ENCODE data around the gene TNRC6C.
"Not testable (repeated sequence)": the region's sequence is repeated elsewhere in the genome, so short reads cannot be mapped to it uniquely, and the experiment has no call there.

Gene TNRC6C

DNA sequence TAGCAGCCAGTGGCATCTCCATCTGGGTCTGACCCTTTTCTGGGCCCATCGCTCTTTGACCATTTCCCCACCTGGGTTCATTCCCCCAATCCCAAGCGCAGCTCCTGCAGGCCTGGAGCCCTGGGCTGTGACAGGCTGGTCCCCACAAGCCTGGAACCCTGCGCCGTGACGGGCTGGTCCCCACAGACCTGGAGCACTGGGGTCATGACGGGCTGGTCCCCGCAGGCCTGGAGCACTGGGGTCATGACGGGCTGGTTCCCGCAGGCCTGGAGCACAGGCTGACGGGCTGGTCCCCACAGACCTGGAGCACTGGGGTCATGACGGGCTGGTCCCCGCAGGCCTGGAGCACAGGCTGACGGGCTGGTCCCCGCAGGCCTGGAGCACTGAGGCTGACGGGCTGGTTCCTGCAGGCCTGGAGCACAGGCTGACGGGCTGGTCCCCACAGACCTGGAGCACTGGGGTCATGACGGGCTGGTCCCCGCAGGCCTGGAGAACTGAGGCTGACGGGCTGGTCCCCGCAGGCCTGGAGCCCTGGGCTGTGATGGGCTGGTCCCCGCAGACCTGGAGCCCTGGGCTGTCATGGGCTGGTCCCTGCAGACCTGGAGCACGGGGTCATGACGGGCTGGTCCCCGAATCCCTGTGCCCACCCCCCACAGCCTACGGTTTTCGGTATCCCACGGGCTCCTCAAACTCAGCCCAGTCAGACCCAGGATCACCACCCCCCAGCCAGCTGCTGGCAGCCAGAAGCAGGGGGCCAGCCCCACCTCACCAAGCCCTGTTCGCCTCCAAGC lies 153.4 kb downstream of the TNRC6C start:
- DNase-seq (ENCODE audit: low spot score) = no peak

DNA sequence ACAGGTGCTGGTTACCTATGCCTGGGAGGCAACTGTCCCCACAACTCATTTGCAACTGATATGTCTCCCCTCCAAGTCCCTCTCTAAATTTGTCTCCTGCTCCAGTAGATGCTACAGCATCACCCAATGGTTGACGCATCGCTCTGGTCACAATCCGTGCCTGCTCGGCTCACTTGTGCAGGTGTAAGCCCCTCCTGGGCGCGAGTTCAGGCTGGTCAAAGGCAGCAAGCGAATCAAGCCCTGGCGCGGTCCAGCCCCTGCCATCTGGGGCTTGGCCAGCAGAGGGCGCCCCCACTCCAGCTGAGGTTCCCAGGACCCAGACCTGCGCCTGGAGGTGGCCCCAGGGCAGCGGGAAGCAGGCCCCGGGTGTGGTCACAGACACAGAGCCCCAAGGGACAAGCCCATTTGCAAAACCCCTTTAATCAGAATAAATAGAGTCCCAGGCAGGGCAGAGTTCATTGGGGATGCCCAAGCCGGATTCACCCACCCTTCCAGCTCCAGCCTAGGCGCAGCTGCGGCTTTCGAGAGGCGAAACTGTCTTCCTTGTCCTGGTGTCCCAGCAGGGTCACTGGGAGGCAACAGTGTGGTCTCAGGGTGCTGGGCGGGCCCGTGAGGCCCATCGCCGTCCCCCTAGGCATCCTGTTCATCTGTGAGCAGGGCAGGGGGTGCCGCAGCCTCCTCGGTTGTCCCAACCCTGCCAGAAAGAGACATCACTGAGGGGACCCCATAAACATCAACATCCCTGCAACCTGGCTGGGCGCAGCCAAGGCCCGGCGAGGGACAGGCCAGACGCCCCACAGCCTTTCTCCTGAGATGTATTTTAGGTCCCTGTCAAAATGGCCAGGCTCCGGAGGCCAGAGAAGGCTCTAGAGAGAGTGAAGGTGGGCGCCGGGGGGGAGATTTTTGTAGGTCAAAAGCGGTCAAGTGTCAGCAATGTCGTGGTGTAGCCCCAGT lies 154.3 kb downstream of the TNRC6C start:
- DNase-seq (ENCODE audit: low spot score) = peak; percentile 93

DNA sequence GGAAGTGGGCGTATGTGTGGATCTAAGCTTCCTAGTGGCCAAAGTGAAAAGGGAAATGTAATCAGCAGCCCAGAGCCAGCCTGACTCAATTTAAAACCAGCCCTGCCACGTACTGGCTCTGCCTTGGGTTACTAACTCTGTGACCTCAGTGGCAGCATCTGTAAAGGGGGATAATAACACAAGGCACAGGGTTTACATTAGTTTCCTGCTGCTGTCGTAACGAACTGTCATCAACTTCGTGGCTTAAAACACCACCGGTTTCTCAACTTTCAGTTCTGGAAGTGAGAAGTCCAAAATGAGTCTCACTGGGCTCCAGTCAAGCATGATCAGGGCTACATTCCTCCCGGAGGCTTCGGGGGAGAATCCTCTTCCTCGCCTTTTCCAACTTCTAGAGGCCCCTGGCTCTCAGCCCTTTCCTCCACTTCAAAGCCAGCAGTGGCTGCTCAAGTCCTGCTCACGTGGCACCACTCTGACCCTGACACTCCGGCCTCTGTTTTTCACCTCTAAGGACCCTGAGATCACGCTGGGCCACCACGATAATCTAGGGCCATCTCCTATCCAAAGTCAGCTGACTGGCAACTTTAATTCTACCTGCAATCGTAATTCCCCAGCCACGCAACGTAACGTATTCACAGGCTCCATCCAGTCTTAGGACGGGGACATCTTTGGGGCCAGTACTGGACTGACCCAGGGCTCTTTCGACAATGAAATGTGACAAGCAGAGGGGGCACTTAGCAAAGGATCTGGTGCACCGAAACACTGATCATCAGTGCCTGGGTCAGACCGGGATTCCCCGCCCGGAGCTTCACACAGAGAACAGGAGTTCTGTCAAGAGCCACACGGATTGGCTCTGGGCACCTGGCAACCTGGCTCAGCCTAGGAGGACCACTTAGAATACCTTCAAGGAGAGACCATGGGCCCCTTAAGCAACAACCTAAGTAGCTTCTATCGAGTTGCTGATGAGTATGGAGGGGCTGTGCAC lies 155.6 kb downstream of the TNRC6C start:
- DNase-seq (ENCODE audit: low spot score) = no peak

- no peak for DNase-seq (ENCODE audit: low spot score)
These were observed 156.6 kb downstream of the TNRC6C start for GRCh38 chr17:78114831-78115723.

DNA sequence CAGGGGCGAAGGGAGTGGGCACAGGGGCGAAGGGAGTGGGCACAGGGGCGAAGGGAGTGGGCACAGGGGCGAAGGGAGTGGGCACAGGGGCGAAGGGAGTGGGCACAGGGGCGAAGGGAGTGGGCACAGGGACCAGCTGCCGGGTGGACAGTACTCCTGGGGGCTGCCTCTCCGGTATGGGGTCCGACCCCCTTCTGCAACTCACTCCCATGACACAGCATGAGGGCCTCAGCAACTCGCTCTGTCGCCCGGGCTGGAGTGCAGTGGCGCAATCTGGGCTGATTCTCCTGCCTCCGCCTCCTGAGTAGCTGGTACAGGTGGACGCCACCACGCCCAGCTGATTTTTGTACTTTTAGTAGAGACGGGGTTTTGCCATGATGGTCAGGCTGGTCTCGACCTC lies 157.3 kb downstream of the TNRC6C start:
- DNase-seq (ENCODE audit: low spot score) = not testable (repeated sequence)

DNA sequence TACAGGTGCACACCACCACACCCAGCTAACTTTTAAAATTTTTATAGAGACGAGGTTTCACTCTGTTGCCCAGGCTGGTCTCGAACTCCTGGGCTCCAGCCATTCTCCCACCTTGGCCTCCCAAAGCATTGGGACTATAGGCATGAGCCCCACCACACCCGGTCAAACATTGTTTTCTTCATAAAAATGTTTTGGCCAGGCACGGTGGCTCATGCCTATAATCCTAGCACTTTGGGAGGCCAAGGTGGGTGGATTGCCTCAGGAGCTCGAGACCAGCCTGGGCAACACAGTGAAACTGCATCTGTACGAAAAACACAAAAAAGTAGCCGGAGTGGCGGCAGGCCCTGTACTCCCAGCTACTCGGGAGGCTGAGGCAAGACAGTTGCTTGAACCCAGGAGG lies 157.9 kb downstream of the TNRC6C start:
- no peak for DNase-seq (ENCODE audit: low spot score)

DNA sequence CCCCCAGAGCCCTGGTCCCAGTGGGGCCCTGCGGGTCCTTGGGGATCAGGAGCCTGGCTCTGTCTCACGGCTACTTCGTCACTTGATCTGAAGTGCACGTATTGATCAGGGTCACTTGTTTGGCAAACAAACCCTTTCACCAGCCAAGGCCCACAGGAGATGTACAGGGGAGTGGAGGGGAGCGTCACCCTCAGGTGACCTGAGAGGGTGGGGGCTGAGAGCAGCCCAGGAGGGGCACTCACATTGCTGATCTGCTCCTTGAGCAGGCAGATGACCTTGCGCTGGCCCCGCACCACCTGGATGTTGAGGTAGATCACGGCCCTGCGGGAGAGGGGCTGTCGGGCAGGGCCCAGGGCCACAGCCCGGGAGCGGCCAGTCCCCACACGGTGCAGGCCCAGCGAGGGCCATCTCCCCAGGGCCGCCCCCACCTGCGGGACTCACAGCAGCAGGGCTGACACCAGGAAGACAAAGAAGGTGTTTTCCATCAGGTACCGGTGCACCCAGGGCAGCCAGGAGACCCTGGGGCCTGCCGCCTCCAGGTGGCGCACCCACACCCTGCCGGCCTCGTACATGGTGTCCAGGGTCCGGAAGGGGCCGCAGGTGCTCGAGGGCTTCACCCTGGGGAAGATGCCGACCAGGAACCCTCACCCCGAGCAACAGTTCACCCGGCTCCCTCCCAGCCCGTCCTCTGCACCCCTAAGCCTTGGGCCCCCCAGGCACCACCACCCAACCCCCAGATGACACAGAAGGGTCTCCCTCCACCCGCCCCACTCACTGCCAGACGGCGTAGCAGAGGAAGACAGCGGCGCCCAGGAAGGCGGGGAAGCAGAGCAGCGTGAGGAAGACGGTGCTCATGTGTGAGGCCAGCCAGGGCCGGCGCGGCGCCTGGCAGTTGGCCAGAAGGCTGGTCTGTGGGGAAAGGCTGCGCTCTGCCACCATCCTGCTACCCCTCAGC lies 158.8 kb downstream of the TNRC6C start:
- DNase-seq (ENCODE audit: low spot score) = no peak

GRCh38 chr17:78118801-78119241 lies 160.3 kb downstream of the TNRC6C start:
- DNase-seq (ENCODE audit: low spot score) = no peak

- DNase-seq (ENCODE audit: low spot score) = no peak
These were observed 162.0 kb downstream of the TNRC6C start for GRCh38 chr17:78120537-78120936.

DNA sequence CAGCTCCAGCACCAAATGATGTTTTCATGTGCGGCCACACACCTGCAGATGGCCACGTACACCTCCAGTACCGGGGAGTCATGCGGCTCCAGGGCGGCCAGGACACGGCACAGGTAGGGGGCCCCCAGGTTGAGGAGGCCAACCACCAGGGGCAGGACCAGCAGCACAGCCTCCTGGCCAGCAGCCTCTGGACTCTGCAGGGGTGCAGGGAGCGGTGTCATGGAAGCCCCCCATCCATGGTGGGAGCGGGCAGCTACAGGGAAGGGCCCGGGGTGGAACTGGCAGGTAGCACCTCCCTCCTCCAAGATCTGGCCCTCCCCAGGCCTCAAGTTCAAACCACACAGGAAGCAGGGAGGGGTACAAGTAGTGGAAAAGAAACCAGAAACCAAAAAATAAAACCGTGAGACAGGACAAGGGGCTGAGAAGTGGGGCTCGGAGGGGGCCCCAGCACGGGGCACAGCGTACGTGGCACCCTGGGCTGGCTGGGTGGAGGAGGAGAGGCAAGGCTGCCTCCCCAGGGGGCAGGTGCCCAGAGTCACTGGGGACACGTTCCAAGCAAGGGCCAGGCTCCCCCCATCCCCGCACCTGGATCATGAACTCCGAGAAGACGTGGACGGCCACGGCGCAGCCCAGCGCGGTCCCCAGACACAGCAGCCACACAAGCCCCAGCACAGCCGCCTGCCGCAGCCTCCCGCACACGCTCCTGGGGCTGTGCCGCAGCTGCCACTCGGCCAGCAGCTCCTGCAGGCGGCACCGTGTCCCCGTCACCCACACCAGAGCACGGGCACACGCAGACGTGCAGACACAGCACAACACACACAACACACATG lies 162.7 kb downstream of the TNRC6C start:
- no peak for DNase-seq (ENCODE audit: low spot score)

DNA sequence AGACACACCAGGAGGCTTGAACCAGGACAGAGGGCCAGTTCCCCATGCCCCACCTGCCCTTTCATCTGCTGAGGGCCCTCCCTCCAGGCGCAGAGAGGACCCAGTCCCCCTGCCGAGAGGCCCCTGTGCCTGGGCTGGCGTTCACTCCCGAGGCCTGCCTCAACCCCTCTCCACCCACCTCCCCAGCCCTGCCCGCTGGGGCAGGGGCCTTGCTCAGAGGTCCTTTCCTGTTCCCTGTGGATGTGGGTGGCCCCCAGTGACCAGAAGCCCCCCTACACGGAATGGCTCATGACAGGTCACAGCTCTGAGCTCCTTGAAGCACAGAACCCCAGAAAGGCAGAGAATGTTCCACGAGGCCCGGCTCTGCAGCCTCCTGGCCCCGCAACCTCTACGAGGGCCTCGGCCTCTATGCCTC lies 163.3 kb downstream of the TNRC6C start:
- DNase-seq (ENCODE audit: low spot score) = no peak

DNA sequence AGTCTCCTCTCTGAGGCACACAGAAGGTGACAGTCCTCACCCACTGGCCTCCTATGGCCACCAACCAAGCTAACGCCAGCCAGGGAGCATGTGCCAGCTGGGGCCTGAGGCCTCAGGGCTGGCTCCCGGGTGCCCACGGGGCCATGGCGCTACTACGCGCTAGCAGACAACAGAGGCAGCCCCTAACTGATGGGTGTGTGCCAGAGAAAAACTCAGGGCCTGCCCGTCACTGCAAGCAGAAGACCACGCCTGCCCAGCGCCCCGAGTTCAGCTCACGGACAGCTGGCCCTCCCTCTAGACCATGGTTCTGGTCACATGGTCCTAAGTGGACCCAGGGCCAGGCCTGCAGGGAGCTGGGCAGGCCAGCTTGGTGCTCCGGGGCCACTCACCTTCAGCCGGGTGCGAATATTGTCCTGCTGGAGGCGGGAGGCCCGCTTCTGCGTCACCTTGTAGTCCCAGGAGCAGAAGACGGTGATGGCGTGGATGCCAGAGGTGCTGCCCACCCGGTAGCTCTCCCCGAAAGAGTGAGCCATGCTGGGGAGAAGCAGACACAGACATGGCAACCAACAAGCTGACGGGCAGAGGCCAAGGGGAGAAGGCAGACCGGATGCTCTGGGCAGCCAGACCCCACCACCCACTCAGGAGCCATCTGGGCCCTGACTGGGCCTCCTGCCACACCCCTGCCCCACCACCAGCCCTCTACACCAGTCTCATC lies 163.9 kb downstream of the TNRC6C start:
- no peak for DNase-seq (ENCODE audit: low spot score)

DNA sequence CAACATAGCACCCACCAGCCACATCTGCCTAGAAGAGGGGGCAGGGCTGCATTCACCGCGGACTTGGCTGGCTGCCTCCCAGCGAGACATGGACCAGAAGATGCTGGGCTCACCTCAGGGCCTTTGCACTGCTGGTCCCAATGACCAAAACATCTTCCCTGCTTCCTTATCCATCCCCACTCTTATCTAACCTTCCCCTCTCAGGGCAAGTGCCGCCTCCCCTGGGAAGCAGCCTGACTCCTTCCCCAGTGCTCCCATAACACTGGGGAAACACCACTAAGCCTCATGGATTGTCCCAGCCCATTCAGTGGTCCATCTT lies 164.4 kb downstream of the TNRC6C start:
- no peak for DNase-seq (ENCODE audit: low spot score)

DNA sequence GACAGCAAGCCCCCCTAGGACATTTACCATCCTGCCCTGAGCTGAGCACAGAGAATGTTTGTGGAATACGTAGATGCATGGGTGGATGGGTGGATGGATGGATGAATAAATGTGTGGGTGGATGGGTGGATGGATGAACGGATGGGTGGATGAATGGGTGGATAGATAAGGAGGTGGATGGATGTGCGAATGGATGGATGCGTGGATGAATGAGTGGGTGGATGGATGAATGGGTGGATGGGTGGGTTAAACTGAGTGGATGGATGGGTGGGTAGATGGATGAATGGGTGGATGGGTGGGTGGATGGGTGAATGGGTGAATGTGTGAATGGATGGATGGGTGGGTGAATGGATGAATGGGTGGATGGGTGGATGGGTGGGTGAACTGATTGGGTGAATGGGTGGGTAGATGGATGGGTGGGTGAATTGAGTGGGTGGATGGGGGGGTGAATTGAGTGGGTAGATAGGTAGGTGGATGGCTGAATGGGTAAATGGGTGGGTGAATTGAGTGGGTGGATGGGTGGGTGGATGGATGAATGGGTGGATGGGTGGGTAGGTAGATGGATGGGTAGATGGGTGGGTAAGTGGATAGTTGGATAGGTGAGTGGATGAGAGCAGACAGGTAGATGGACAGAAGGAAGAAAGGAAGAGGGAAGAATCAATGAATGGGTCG lies 164.9 kb downstream of the TNRC6C start:
- no peak for DNase-seq (ENCODE audit: low spot score)

- no peak for DNase-seq (ENCODE audit: low spot score)
These were observed 165.8 kb downstream of the TNRC6C start for GRCh38 chr17:78124081-78124835.

- no peak for DNase-seq (ENCODE audit: low spot score)
These were observed 166.3 kb downstream of the TNRC6C start for GRCh38 chr17:78124836-78125137.
